ENCODE measurements around the gene BTK. TPM values are rescaled to one million over a fixed set of nuclear protein-coding genes. Genes with fewer than 3 reads are reported as not detected.

The BTK gene
- total RNA-seq, 1 experiment from 2014 or later = 0.35 TPM

DNA sequence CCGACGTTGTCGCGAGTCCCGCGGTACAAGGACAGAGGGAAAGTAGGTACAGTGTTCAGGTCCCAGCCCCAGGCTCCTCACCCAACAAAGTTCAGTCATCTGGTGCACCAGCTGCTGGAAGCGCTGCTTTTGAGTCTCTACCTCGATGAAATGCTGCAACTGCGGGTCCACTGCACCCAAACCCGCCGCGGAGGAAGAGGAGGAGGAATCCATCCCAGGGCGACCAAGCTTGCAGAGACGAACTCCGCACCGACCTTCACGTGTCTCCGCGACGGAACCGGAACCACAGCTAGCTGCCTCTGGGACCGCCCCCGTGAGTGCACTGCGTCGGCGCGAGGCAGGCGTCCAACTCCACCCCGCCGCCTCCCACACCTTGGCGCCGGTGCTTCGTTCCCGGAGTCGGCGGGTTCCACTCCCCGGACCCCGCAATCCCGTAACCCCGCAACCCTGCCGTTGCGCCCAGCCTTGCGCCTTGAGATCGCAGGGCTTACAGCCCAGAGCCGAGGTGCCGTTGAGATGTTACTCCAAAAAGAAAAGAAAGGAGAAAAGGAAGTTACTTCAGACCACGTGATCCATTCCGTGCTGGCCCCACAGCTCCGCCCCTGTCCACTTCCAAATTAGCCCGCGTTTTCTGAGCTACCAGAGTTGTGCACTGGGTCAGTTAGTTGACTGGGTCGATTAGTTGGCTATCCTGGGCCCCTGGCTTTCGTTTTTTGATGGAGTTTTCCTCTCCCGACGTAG is 37.4 kb downstream of the BTK start, which contains the start of gene TIMM8A:
Gene TIMM8A (minus strand): TSS at position 291 of the 741 bp plus-strand sequence. CDS start 78 bp downstream, at position 213.
- peaks cover 3% of the 10 kb centered on the region for H3K23me2 ChIP-seq (ENCODE audit: insufficient read length, low read depth, low read length, poor library complexity, severe bottlenecking)
- H3K9ac ChIP-seq (ENCODE audit: extremely low read depth, insufficient read length, low read length) = peak within 1 kb of the TSS; percentile 87
- no peak within 1 kb of the TSS for H2BK20ac ChIP-seq (ENCODE audit: low read depth, low read length, poor library complexity, severe bottlenecking)
- peaks cover 59 to 63% of the 10 kb centered on the region in 2 experiments for H3K9me3 Mint-ChIP-seq
- DNase-seq = peak; percentile 77
- H3K4me2 ChIP-seq (ENCODE audit: insufficient read depth, insufficient read length, low read length) = peak within 1 kb of the TSS; percentile 91
- H3K56ac ChIP-seq (ENCODE audit: insufficient read length, low read depth, low read length) = no peak within 1 kb of the TSS
- no peak within 1 kb of the TSS for H2AK5ac ChIP-seq (ENCODE audit: insufficient read length, low read length)
- H3K79me2 ChIP-seq (ENCODE audit: insufficient read depth, low read length) = peaks cover 10% of the 10 kb centered on the region; the same call in 1 of the 2 replicates
- peak within 1 kb of the TSS; percentile 89 to 93 for H3K4me3 Mint-ChIP-seq
- H2BK12ac ChIP-seq (ENCODE audit: insufficient read length, low read depth, low read length) = no peak within 1 kb of the TSS
- H3K79me1 ChIP-seq (ENCODE audit: insufficient read depth, low read depth, low read length, poor library complexity, severe bottlenecking) = no peaks in the 10 kb centered on the region
- H4K20me1 ChIP-seq (ENCODE audit: control insufficient read depth, insufficient read depth, insufficient read length) = no peaks in the 10 kb centered on the region
- H3K27me3 ChIP-seq (ENCODE audit: insufficient read depth, low read length) = no peaks in the 10 kb centered on the region
- H3K36me3 Mint-ChIP-seq (ENCODE audit: insufficient read depth in 1 of 3, low read depth in 3 of 3) = peaks cover 13 to 33% (median 15%) of the 10 kb centered on the region in 3 experiments
- peaks cover 22% of the 10 kb centered on the region for H3K9me3 ChIP-seq (ENCODE audit: control insufficient read depth, low read depth, low read length)
- peak within 1 kb of the TSS; percentile 5 for H3K27ac ChIP-seq (ENCODE audit: insufficient read length, low read depth, low read length)
- H2BK120ac ChIP-seq (ENCODE audit: low read depth, low read length, poor library complexity, severe bottlenecking) = no peak within 1 kb of the TSS
- no peak within 1 kb of the TSS for H2BK15ac ChIP-seq (ENCODE audit: low read depth, low read length)
- no peak within 1 kb of the TSS for H2BK5ac ChIP-seq (ENCODE audit: insufficient read length, low read length)
- H3K27me3 Mint-ChIP-seq (ENCODE audit: low read depth) = 0 out of 2 replicates have a peak, but pooled peaks cover 1% of the 10 kb centered on the region
- H3K14ac ChIP-seq (ENCODE audit: insufficient read depth, low read length) = peak within 1 kb of the TSS; percentile 77; the same call in 1 of the 2 replicates
- no peak within 1 kb of the TSS for H3K4ac ChIP-seq (ENCODE audit: low read depth, low read length)
- no peak within 1 kb of the TSS for H3T11ph ChIP-seq (ENCODE audit: low read length)
- peaks cover 5 to 11% of the 10 kb centered on the region in 2 experiments; a peak in 3 of 4 replicates for H3K4me1 Mint-ChIP-seq
- H3K27ac Mint-ChIP-seq = peak within 1 kb of the TSS; percentile 78 to 95 (median 91); a peak in 6 of 7 replicates
- H4K91ac ChIP-seq (ENCODE audit: insufficient read length, low read depth, low read length) = no peak within 1 kb of the TSS
- WGBS (ENCODE audit: extremely low coverage, insufficient read length, low lambda C conversion rate) = no CpG with 5 or more reads among the region's 55 CpGs
- no peak within 1 kb of the TSS for H4K8ac ChIP-seq (replicated peaks; ENCODE audit: insufficient read length, low read depth, low read length)
- no peak for TF ChIP-seq CTCF (conservative IDR thresholded peaks at IDR 0.05)
- no peak within 1 kb of the TSS for H2AFZ ChIP-seq (ENCODE audit: low read length)
- H3K23ac ChIP-seq (ENCODE audit: insufficient read length, low read depth, low read length) = no peak within 1 kb of the TSS
- H3K18ac ChIP-seq (ENCODE audit: insufficient read length, low read depth, low read length) = peak within 1 kb of the TSS; percentile 95
- H3K4me1 ChIP-seq (ENCODE audit: insufficient read depth, low read length) = no peaks in the 10 kb centered on the region
- no peak within 1 kb of the TSS for H4K5ac ChIP-seq (ENCODE audit: insufficient read length, low read depth, low read length)

Data from H9 (cell line).